ENCODE data around the gene ZBTB42. TPM values are rescaled to one million over a fixed set of nuclear protein-coding genes. Genes with fewer than 3 reads are reported as not detected.

ZBTB42 gene
- total and polyA plus RNA-seq, 9 donors, result 3.3 to 7.2 (median 5.2) TPM

- Histone ChIP-seq H3K27ac (ENCODE audit: low read length) (no peak overlapping the region), H3K36me3 (ENCODE audit: control insufficient read depth, insufficient read depth, low read length) (no peaks in the 10 kb centered on the region), H3K27me3 (ENCODE audit: control insufficient read depth, insufficient read depth, low read length) (peaks cover 63% of the 10 kb centered on the region), H3K4me3 (ENCODE audit: low read length) (peak overlapping the region; percentile 21), H3K9me3 (replicated peaks; ENCODE audit: control insufficient read depth, low read depth, low read length) (no peaks in the 10 kb centered on the region), H3K4me1 (ENCODE audit: control insufficient read depth, insufficient read depth, low read length) (peaks cover 29% of the 10 kb centered on the region)
- peak; percentile 33 for DNase-seq
- under 1% methylated on average over 57 of the region's 69 CpGs for WGBS (ENCODE audit: insufficient coverage)
Observed at GRCh38 chr14:104843442-104844305, 42.8 kb downstream of the ZBTB42 start.

DNA sequence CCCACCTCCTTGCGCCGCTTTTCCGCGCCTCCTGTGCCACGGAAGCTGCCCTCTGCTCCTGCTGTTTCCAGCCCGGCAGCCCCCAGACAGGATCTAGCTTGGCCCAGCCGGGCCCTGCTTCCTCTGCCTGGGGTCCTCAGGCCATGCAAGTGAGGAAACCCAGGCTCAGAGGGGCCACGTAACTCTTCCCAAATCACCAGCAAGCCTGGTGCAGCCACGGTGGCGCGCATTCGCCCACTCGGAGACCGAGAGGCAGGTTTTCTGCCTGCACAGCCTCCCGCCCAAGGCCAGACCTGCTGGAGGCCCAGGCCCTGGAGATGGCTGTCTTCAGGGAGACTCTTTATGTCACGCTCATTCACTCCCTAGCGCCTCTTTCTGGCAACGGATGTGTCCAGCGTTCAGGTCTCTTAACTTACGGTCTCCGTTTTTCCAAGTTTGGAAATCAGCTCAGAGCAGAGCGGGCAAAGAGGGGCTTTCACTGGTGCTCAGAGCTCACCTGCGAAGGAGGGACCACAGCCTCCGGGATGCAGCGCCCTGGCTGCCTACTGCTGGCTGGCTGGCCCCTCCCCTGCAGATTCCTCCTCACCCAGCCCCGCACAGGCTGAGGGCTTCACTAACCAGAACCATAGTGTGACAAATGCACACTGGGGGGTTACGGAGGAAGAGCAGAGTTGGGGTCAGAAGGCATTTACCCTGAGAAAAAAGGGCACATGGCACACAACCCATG lies 43.6 kb downstream of the ZBTB42 start:
- no peak for DNase-seq
- no peak overlapping the region for H3K27ac ChIP-seq (ENCODE audit: low read length)
- no peak overlapping the region for H3K4me3 ChIP-seq (ENCODE audit: low read length)
- no peaks in the 10 kb centered on the region for H3K36me3 ChIP-seq (ENCODE audit: control insufficient read depth, insufficient read depth, low read length)
- 6% methylated on average over 25 of the region's 27 CpGs for WGBS (ENCODE audit: insufficient coverage)
- no peaks in the 10 kb centered on the region for H3K9me3 ChIP-seq (replicated peaks; ENCODE audit: control insufficient read depth, low read depth, low read length)
- peaks cover 29% of the 10 kb centered on the region for H3K4me1 ChIP-seq (ENCODE audit: control insufficient read depth, insufficient read depth, low read length)
- H3K27me3 ChIP-seq (ENCODE audit: control insufficient read depth, insufficient read depth, low read length), result peaks cover 64% of the 10 kb centered on the region

GRCh38 chr14:104845033-104845666 lies 44.2 kb downstream of the ZBTB42 start:
- Histone ChIP-seq H3K27ac (ENCODE audit: low read length) (no peak overlapping the region), H3K4me1 (ENCODE audit: control insufficient read depth, insufficient read depth, low read length) (peaks cover 29% of the 10 kb centered on the region), H3K4me3 (ENCODE audit: low read length) (no peak overlapping the region), H3K27me3 (ENCODE audit: control insufficient read depth, insufficient read depth, low read length) (peaks cover 67% of the 10 kb centered on the region), H3K36me3 (ENCODE audit: control insufficient read depth, insufficient read depth, low read length) (no peaks in the 10 kb centered on the region), H3K9me3 (replicated peaks; ENCODE audit: control insufficient read depth, low read depth, low read length) (no peaks in the 10 kb centered on the region)
- 73% methylated on average over 3 of the region's 4 CpGs for WGBS (ENCODE audit: insufficient coverage)
- DNase-seq, result no peak

GRCh38 chr14:104845834-104846441 lies 45.0 kb downstream of the ZBTB42 start:
- 52% methylated on average over 2 of the region's 3 CpGs for WGBS (ENCODE audit: insufficient coverage)
- Histone ChIP-seq H3K9me3 (replicated peaks; ENCODE audit: control insufficient read depth, low read depth, low read length) (no peaks in the 10 kb centered on the region), H3K4me1 (ENCODE audit: control insufficient read depth, insufficient read depth, low read length) (peaks cover 29% of the 10 kb centered on the region), H3K36me3 (ENCODE audit: control insufficient read depth, insufficient read depth, low read length) (no peaks in the 10 kb centered on the region), H3K4me3 (ENCODE audit: low read length) (no peak overlapping the region), H3K27me3 (ENCODE audit: control insufficient read depth, insufficient read depth, low read length) (peaks cover 64% of the 10 kb centered on the region), H3K27ac (ENCODE audit: low read length) (no peak overlapping the region)
- DNase-seq, result no peak

DNA sequence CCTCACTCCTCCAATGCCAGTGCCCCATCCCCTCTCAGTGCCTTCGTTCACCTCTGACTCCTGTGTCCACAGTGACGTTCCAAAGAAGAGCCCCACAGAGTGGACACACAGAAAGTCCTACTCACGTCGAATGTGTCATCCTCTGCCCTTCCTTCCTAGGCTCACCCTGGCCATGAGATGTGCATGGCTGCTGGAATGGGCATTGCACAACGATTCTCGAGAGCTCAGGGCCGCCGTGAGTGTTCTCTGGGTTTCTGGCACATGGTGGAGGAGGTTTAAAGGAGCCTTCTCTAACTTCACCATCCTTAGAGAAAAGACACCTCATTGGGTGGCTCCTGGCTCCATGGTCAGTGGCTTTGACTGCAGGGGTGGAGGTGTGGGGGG lies 51.4 kb downstream of the ZBTB42 start:
- no peak for DNase-seq
- Histone ChIP-seq H3K27ac (ENCODE audit: low read length) (no peak overlapping the region), H3K4me1 (ENCODE audit: control insufficient read depth, insufficient read depth, low read length) (peaks cover 3% of the 10 kb centered on the region), H3K9me3 (replicated peaks; ENCODE audit: control insufficient read depth, low read depth, low read length) (no peaks in the 10 kb centered on the region), H3K36me3 (ENCODE audit: control insufficient read depth, insufficient read depth, low read length) (no peaks in the 10 kb centered on the region), H3K4me3 (ENCODE audit: low read length) (no peak overlapping the region), H3K27me3 (ENCODE audit: control insufficient read depth, insufficient read depth, low read length) (peaks cover 37% of the 10 kb centered on the region)
- WGBS (ENCODE audit: insufficient coverage), result 72% methylated on average over 4 of the region's 8 CpGs

Other genes with a start within 250 kb of the ZBTB42 start
- gene C14orf180, start 221.3 kb upstream of the ZBTB42 start, total RNA-seq, result 18.8 TPM
- 10 to 100 TPM in 5 of 8 donors, 1 to 10 TPM in 3; 3.9 to 18.6 (median 11.3) TPM for gene C14orf180, start 221.3 kb upstream of the ZBTB42 start, polyA plus RNA-seq (ENCODE audit: insufficient read depth in 1 of 8, insufficient read length in 8 of 8, low replicate concordance in 1 of 8)
- 0.49 TPM for gene TMEM179, start 196.3 kb upstream of the ZBTB42 start, total RNA-seq
- gene TMEM179, start 196.3 kb upstream of the ZBTB42 start, polyA plus RNA-seq (ENCODE audit: insufficient read depth in 1 of 8, insufficient read length in 8 of 8, low replicate concordance in 1 of 8), result under 1 TPM; 0.38 to 0.95 (median 0.64) TPM
- gene INF2, start 111.5 kb upstream of the ZBTB42 start, total RNA-seq, result 31.1 TPM
- gene INF2, start 111.5 kb upstream of the ZBTB42 start, polyA plus RNA-seq (ENCODE audit: insufficient read depth in 1 of 8, insufficient read length in 8 of 8, low replicate concordance in 1 of 8), result 10 to 100 TPM; 36.5 to 63.8 (median 48.8) TPM
- gene ADSS1, start 76.9 kb upstream of the ZBTB42 start, total RNA-seq, result 42.3 TPM
- gene ADSS1, start 76.9 kb upstream of the ZBTB42 start, polyA plus RNA-seq (ENCODE audit: insufficient read depth in 1 of 8, insufficient read length in 8 of 8, low replicate concordance in 1 of 8), result 10 to 100 TPM; 31.3 to 78.5 (median 57.7) TPM
- 92.4 TPM for gene SIVA1, start 48.0 kb upstream of the ZBTB42 start, total RNA-seq
- gene SIVA1, start 48.0 kb upstream of the ZBTB42 start, polyA plus RNA-seq (ENCODE audit: insufficient read depth in 1 of 8, insufficient read length in 8 of 8, low replicate concordance in 1 of 8), result 100 to 1,000 TPM in 1 of 8 donors, 10 to 100 TPM in 7; 66.1 to 110 (median 81.7) TPM
- gene AKT1, start 5.4 kb upstream of the ZBTB42 start, total RNA-seq, result 135 TPM
- 100 to 1,000 TPM; 137 to 255 (median 220) TPM for gene AKT1, start 5.4 kb upstream of the ZBTB42 start, polyA plus RNA-seq (ENCODE audit: insufficient read depth in 1 of 8, insufficient read length in 8 of 8, low replicate concordance in 1 of 8)
- 1.6 TPM for gene CEP170B, start 64.2 kb downstream of the ZBTB42 start, total RNA-seq
- gene CEP170B, start 64.2 kb downstream of the ZBTB42 start, polyA plus RNA-seq (ENCODE audit: insufficient read depth in 1 of 8, insufficient read length in 8 of 8, low replicate concordance in 1 of 8), result 1 to 10 TPM; 1.8 to 5.1 (median 2.8) TPM
- gene PLD4, start 123.8 kb downstream of the ZBTB42 start, total RNA-seq, result 3.1 TPM
- gene PLD4, start 123.8 kb downstream of the ZBTB42 start, polyA plus RNA-seq (ENCODE audit: insufficient read depth in 1 of 8, insufficient read length in 8 of 8, low replicate concordance in 1 of 8), result 1 to 10 TPM; 4.4 to 9.7 (median 6.6) TPM
- 21.6 TPM for gene AHNAK2, start 177.3 kb downstream of the ZBTB42 start, total RNA-seq
- gene AHNAK2, start 177.3 kb downstream of the ZBTB42 start, polyA plus RNA-seq (ENCODE audit: insufficient read depth in 1 of 8, insufficient read length in 8 of 8, low replicate concordance in 1 of 8), result 10 to 100 TPM in 7 of 8 donors, 1 to 10 TPM in 1; 6.6 to 24.0 (median 18.1) TPM
- 5.1 TPM for gene CLBA1, start 184.7 kb downstream of the ZBTB42 start, total RNA-seq
- gene CLBA1, start 184.7 kb downstream of the ZBTB42 start, polyA plus RNA-seq (ENCODE audit: insufficient read depth in 1 of 8, insufficient read length in 8 of 8, low replicate concordance in 1 of 8), result 1 to 10 TPM; 3.5 to 7.1 (median 4.5) TPM
- 15.6 TPM for gene CDCA4, start 220.0 kb downstream of the ZBTB42 start, total RNA-seq
- gene CDCA4, start 220.0 kb downstream of the ZBTB42 start, polyA plus RNA-seq (ENCODE audit: insufficient read depth in 1 of 8, insufficient read length in 8 of 8, low replicate concordance in 1 of 8), result 10 to 100 TPM; 16.5 to 28.0 (median 22.4) TPM

Data from muscle of leg (tissue), 11 donors.